GM23338 (cell line): ENCODE data around the gene PIK3C3. TPM values are rescaled to one million over a fixed set of nuclear protein-coding genes. Genes with fewer than 3 reads are reported as not detected.
A peak's percentile ranks its signal among the peaks of the same experiment; 100 is the strongest.

ENCODE experiments used
- ATAC-seq: fragments of 200-7000 bp; cut with Tn5 transposase; 3 replicates; pipeline ENCODE4 v1.9.1; 2020
- DNase-seq: peaks from one replicate; pipeline ENCODE4 v3.0.0-alpha.2; 2015; ENCODE audit warnings: low spot score
- H2AFZ ChIP-seq: fragments of 200-600 bp; sonication (generic); 2 replicates; pipeline ENCODE4 v1.8.0; 2016; ENCODE audit warnings: antibody characterized with exemption, mild to moderate bottlenecking, moderate library complexity
- H3F3A ChIP-seq: fragments of 200-600 bp; sonication (generic); replicated peaks from 2 replicates; pipeline ENCODE4 v1.8.0; 2017; ENCODE audit warnings: antibody characterized with exemption, mixed run types, low read depth
- H3K27ac ChIP-seq: fragments of 200-600 bp; sonication (generic); 2 replicates; pipeline ENCODE4 v1.6.1; 2016; ENCODE audit warnings: low read depth
- H3K27me3 ChIP-seq: fragments of 200-600 bp; sonication (generic); 2 replicates; pipeline ENCODE4 v1.8.0; 2016; ENCODE audit warnings: mild to moderate bottlenecking, mixed run types, moderate library complexity; ENCODE audit not compliant: insufficient read depth
- H3K36me3 ChIP-seq: fragments of 200-600 bp; sonication (generic); 2 replicates; pipeline ENCODE4 v1.8.0; 2016; ENCODE audit warnings: mild to moderate bottlenecking; ENCODE audit not compliant: insufficient read depth
- H3K4me1 ChIP-seq: fragments of 200-600 bp; sonication (generic); 2 replicates; pipeline ENCODE4 v1.8.0; 2016; ENCODE audit warnings: mild to moderate bottlenecking, moderate library complexity; ENCODE audit not compliant: insufficient read depth
- H3K4me2 ChIP-seq: fragments of 200-600 bp; sonication (generic); 2 replicates; pipeline ENCODE4 v1.7.1; 2017; ENCODE audit warnings: mixed run types
- H3K4me3 ChIP-seq: fragments of 200-600 bp; sonication (generic); 2 replicates; pipeline ENCODE4 v1.6.1; 2016; ENCODE audit warnings: mixed run types
- H3K79me2 ChIP-seq: fragments of 200-600 bp; sonication (generic); replicated peaks from 2 replicates; pipeline ENCODE4 v1.8.0; 2017; ENCODE audit warnings: mild to moderate bottlenecking; ENCODE audit not compliant: insufficient read depth
- H3K9me2 ChIP-seq: fragments of 200-600 bp; sonication (generic); 2 replicates; pipeline ENCODE4 v1.8.0; 2017; ENCODE audit not compliant: insufficient read depth
- H4K20me1 ChIP-seq: fragments of 200-600 bp; sonication (generic); replicated peaks from 2 replicates; pipeline ENCODE4 v1.8.0; 2017; ENCODE audit warnings: mild to moderate bottlenecking; ENCODE audit not compliant: insufficient read depth
- H3K27ac Mint-ChIP-seq: 2 replicates; pipeline ENCODE4 v1.8.0; 2020; ENCODE audit warnings: inconsistent platforms, mild to moderate bottlenecking, moderate library complexity, mixed read lengths
- H3K27me3 Mint-ChIP-seq: 3 replicates; pipeline ENCODE4 v1.8.0; 2022; ENCODE audit warnings: low read depth, mild to moderate bottlenecking, moderate library complexity, mixed read lengths, inconsistent platforms; ENCODE audit not compliant: insufficient read depth, poor library complexity
- H3K36me3 Mint-ChIP-seq: 3 replicates; pipeline ENCODE4 v1.8.0; 2021; ENCODE audit warnings: low read depth, mild to moderate bottlenecking, inconsistent platforms, moderate library complexity, mixed read lengths
- H3K4me1 Mint-ChIP-seq: 3 replicates; pipeline ENCODE4 v1.8.0; 2020; ENCODE audit warnings: mild to moderate bottlenecking, inconsistent platforms, mixed read lengths
- H3K4me3 Mint-ChIP-seq: 3 replicates; pipeline ENCODE4 v1.8.0; 2021; ENCODE audit warnings: moderate library complexity, mild to moderate bottlenecking, inconsistent platforms, mixed read lengths
- H3K9me3 Mint-ChIP-seq: 3 replicates; pipeline ENCODE4 v1.8.0; 2020; ENCODE audit warnings: moderate library complexity, mild to moderate bottlenecking, inconsistent platforms, mixed read lengths
- CREB1 ChIP-seq: fragments of 250-450 bp; sonication (Bioruptor Pico); IDR thresholded peaks from 2 replicates; pipeline ENCODE4 v1.5.0; 2020; ENCODE audit warnings: low read depth, mild to moderate bottlenecking, moderate library complexity
- CTCF ChIP-seq, 2 experiments: fragments of 200-600 bp in 1 of 2; sonication (generic) in 1 of 2; conservative IDR thresholded peaks; 2 replicates each; pipeline versions ENCODE4 v1.5.1 to v1.6.1; 2016 to 2017; ENCODE audit warnings: antibody characterized with exemption in 2 of 2, low read depth in 2 of 2, mild to moderate bottlenecking in 2 of 2, moderate library complexity in 1 of 2
- EZH2 ChIP-seq: fragments of 200-600 bp; sonication (generic); IDR thresholded peaks from one replicate; pipeline ENCODE4 v1.8.0; 2017; ENCODE audit warnings: antibody characterized with exemption, mild to moderate bottlenecking, low read depth; ENCODE audit not compliant: unreplicated experiment
- EZH2phosphoT487 ChIP-seq: fragments of 200-600 bp; sonication (generic); IDR thresholded peaks from one replicate; pipeline ENCODE4 v1.8.1; 2018; ENCODE audit warnings: antibody characterized with exemption; ENCODE audit not compliant: unreplicated experiment
- JUNB ChIP-seq: IDR thresholded peaks from one replicate; pipeline ENCODE4 v1.6.1; 2016; ENCODE audit warnings: antibody characterized with exemption; ENCODE audit not compliant: unreplicated experiment
- NANOG ChIP-seq: IDR thresholded peaks from 2 replicates; pipeline ENCODE4 v1.6.1; 2016; ENCODE audit warnings: antibody characterized with exemption, borderline replicate concordance
- STAT1 ChIP-seq: IDR thresholded peaks from one replicate; pipeline ENCODE4 v1.6.1; 2016; ENCODE audit warnings: antibody characterized with exemption; ENCODE audit not compliant: unreplicated experiment
- ZNF114 ChIP-seq: fragments of 250-450 bp; sonication (Bioruptor Pico); IDR thresholded peaks from 2 replicates; pipeline ENCODE4 v1.5.0; 2020; ENCODE audit warnings: mild to moderate bottlenecking, moderate library complexity
- ZNF462 ChIP-seq: fragments of 250-450 bp; sonication (Bioruptor Pico); IDR thresholded peaks from 2 replicates; pipeline ENCODE4 v1.5.0; 2020; ENCODE audit warnings: mild to moderate bottlenecking, moderate library complexity
- polyA plus RNA-seq: library from polyadenylated mRNA; unstranded; fragments of >200 nt; fragmentation: Nextera tagmentation; extraction: Ambion mirVana; gene quantifications from 2 replicates; pipeline ENCODE4 v1.2.1, GENCODE V29; 2016
- total RNA-seq: library from RNA; depleted of rRNA; stranded (reverse); fragments of >200 nt; shearing (Covaris generic); gene quantifications from 2 replicates; pipeline ENCODE4 v1.2.3, GENCODE V29; 2014

PIK3C3 gene
- total and polyA plus RNA-seq, 2 experiments from 2014 or later, result 25.9 to 35.4 TPM

- DNase-seq (peak; percentile 60), ATAC-seq (peak; percentile 50)
- peak; percentile 79 to 98 for TF ChIP-seq CTCF (conservative IDR thresholded peaks at IDR 0.05; ENCODE audit: low read depth in 2 of 2)
- no peak for TF ChIP-seq CREB1 (CRISPR knock-in tag)
- no peaks in the 10 kb centered on the region for H3K27me3 Mint-ChIP-seq
- H3K4me3 ChIP-seq, result no peak overlapping the region
- no peak overlapping the region for H3K27ac ChIP-seq
- H3K4me1 ChIP-seq, result peaks cover 4% of the 10 kb centered on the region; the same call in 1 of the 2 replicates
- H3K4me3 Mint-ChIP-seq, result no peak overlapping the region
- H3K4me1 Mint-ChIP-seq, result peaks cover 12% of the 10 kb centered on the region; the same call in 2 of the 3 replicates
- H3K79me2 ChIP-seq, result no peaks in the 10 kb centered on the region
- peaks cover 11% of the 10 kb centered on the region; the same call in 2 of the 3 replicates for H3K36me3 Mint-ChIP-seq
- no peaks in the 10 kb centered on the region for H4K20me1 ChIP-seq
- no peaks in the 10 kb centered on the region for H3K27me3 ChIP-seq
- H3K27ac Mint-ChIP-seq, result peak overlapping the region; percentile 81; the same call in 1 of the 2 replicates
- H3K36me3 ChIP-seq, result no peaks in the 10 kb centered on the region
- no peak overlapping the region for H3K4me2 ChIP-seq
- no peak overlapping the region for H2AFZ ChIP-seq
- H3K9me3 Mint-ChIP-seq, result no peaks in the 10 kb centered on the region
- no peaks in the 10 kb centered on the region for H3F3A ChIP-seq
- no peaks in the 10 kb centered on the region for H3K9me2 ChIP-seq
These were observed 98.3 kb downstream of the PIK3C3 start for GRCh38 chr18:42053188-42053781.

GRCh38 chr18:42064109-42064508 lies 109.1 kb downstream of the PIK3C3 start:
- H2AFZ ChIP-seq, result no peak overlapping the region
- no peaks in the 10 kb centered on the region for H3K27me3 Mint-ChIP-seq
- DNase-seq (no peak), ATAC-seq (no peak)
- H3K9me3 Mint-ChIP-seq, result no peaks in the 10 kb centered on the region
- no peaks in the 10 kb centered on the region for H3K27me3 ChIP-seq
- no peak overlapping the region for H3K4me3 Mint-ChIP-seq
- H3K4me2 ChIP-seq, result no peak overlapping the region
- H3K36me3 Mint-ChIP-seq, result peaks cover 10% of the 10 kb centered on the region; the same call in 2 of the 3 replicates
- no peaks in the 10 kb centered on the region for H3F3A ChIP-seq
- no peak overlapping the region for H3K4me3 ChIP-seq
- no peaks in the 10 kb centered on the region for H3K9me2 ChIP-seq
- no peaks in the 10 kb centered on the region for H3K36me3 ChIP-seq
- H4K20me1 ChIP-seq, result no peaks in the 10 kb centered on the region
- no peaks in the 10 kb centered on the region for H3K79me2 ChIP-seq
- no peaks in the 10 kb centered on the region for H3K4me1 ChIP-seq
- H3K27ac Mint-ChIP-seq, result no peak overlapping the region
- H3K27ac ChIP-seq, result no peak overlapping the region
- H3K4me1 Mint-ChIP-seq, result peaks cover 6% of the 10 kb centered on the region; the same call in 1 of the 3 replicates
- TF ChIP-seq CREB1 (CRISPR knock-in tag), result no peak
- no peak for TF ChIP-seq JUNB
- no peak for TF ChIP-seq EZH2phosphoT487
- TF ChIP-seq ZNF462, result no peak
- TF ChIP-seq STAT1, result no peak
- no peak for TF ChIP-seq NANOG
- TF ChIP-seq EZH2, result no peak
- TF ChIP-seq ZNF114 (CRISPR knock-in tag), result no peak
- no peak for TF ChIP-seq CTCF (conservative IDR thresholded peaks at IDR 0.05; ENCODE audit: low read depth in 2 of 2)
